IMR-90 (cell line): ENCODE results near the gene TMEM81. TPM values are rescaled to one million over a fixed set of nuclear protein-coding genes. Genes with fewer than 3 reads are reported as not detected.

Source experiments
- ATAC-seq: fragments of 200-7000 bp; cut with Tn5 transposase; 2 replicates; pipeline ENCODE4 v1.9.1; 2020; ENCODE audit warnings: low read depth, mild to moderate bottlenecking, moderate library complexity
- BruUV-seq: library from RNA; stranded (reverse); fragments of 400-500 nt; replicated peaks from 2 replicates; lab custom pipeline; 2021; lab: Mats Ljungman, UMichigan
- CTCF ChIA-PET: fragments of 300-600 bp; formaldehyde crosslinking; extraction: SDS; loops from one replicate; lab custom pipeline; 2021; ENCODE audit warnings: antibody characterized with exemption; lab: Yijun Ruan, JAX
- POLR2A ChIA-PET: fragments of 300-600 bp; sonication (Branson Sonifier 250); formaldehyde crosslinking; loops from one replicate; lab custom pipeline; 2022; ENCODE audit warnings: antibody characterized with exemption; ENCODE audit not compliant: unreplicated experiment; lab: Charles Lee
- DNase-seq: peaks from one replicate; pipeline ENCODE4 v3.0.0; 2013
- H2AFZ ChIP-seq: replicated peaks from 2 replicates; pipeline ENCODE3; 2013; ENCODE audit warnings: low read length, mild to moderate bottlenecking; ENCODE audit not compliant: poor library complexity
- H2AK5ac ChIP-seq: 2 replicates; pipeline ENCODE4 v1.6.1; 2013; ENCODE audit warnings: low read depth, low read length, inconsistent platforms
- H2AK9ac ChIP-seq: replicated peaks from 2 replicates; pipeline ENCODE3; 2013; ENCODE audit warnings: mild to moderate bottlenecking, low read depth, low read length, moderate library complexity; ENCODE audit not compliant: poor library complexity
- H2BK120ac ChIP-seq: 2 replicates; pipeline ENCODE4 v1.6.1; 2013; ENCODE audit warnings: low read depth, low read length, inconsistent platforms
- H2BK15ac ChIP-seq: 3 replicates; pipeline ENCODE4 v1.6.1; 2013; ENCODE audit warnings: low read depth, low read length, inconsistent platforms
- H2BK20ac ChIP-seq: 2 replicates; pipeline ENCODE4 v1.6.1; 2013; ENCODE audit warnings: low read depth, mild to moderate bottlenecking, inconsistent platforms, low read length, moderate library complexity
- H2BK5ac ChIP-seq: 2 replicates; pipeline ENCODE4 v1.6.1; 2013; ENCODE audit warnings: mild to moderate bottlenecking, low read depth, low read length, inconsistent platforms; ENCODE audit not compliant: poor library complexity, severe bottlenecking
- H3K14ac ChIP-seq: replicated peaks from 2 replicates; pipeline ENCODE4 v1.6.1; 2013; ENCODE audit warnings: low read depth, low read length, inconsistent platforms
- H3K18ac ChIP-seq: 2 replicates; pipeline ENCODE4 v1.6.1; 2013; ENCODE audit warnings: low read depth, low read length, control low read depth
- H3K23ac ChIP-seq: 2 replicates; pipeline ENCODE4 v1.6.1; 2013; ENCODE audit warnings: low read depth, low read length, inconsistent platforms
- H3K27ac ChIP-seq: 2 replicates; pipeline ENCODE4 v1.5.1; 2013; ENCODE audit warnings: mild to moderate bottlenecking, control low read depth, low read length; ENCODE audit not compliant: insufficient read depth
- H3K27me3 ChIP-seq: 2 replicates; pipeline ENCODE4 v1.6.1; 2013; ENCODE audit warnings: low read length; ENCODE audit not compliant: control insufficient read depth, insufficient read depth
- H3K36me3 ChIP-seq: 2 replicates; pipeline ENCODE4 v1.6.1; 2013; ENCODE audit warnings: low read length, mixed read lengths; ENCODE audit not compliant: control insufficient read depth, insufficient read depth
- H3K4ac ChIP-seq: 2 replicates; pipeline ENCODE4 v1.6.1; 2013; ENCODE audit warnings: low read depth, low read length, inconsistent platforms
- H3K4me1 ChIP-seq: 2 replicates; pipeline ENCODE4 v1.6.1; 2013; ENCODE audit warnings: low read length, mixed read lengths; ENCODE audit not compliant: control insufficient read depth, insufficient read depth
- H3K4me2 ChIP-seq: 2 replicates; pipeline ENCODE4 v1.6.1; 2013; ENCODE audit warnings: low read depth, mild to moderate bottlenecking, control low read depth, low read length, moderate library complexity
- H3K4me3 ChIP-seq: 2 replicates; pipeline ENCODE4 v1.5.1; 2013; ENCODE audit warnings: low read depth, mild to moderate bottlenecking, control low read depth, low read length, moderate library complexity; ENCODE audit not compliant: insufficient read depth
- H3K56ac ChIP-seq: 2 replicates; pipeline ENCODE4 v1.6.1; 2013; ENCODE audit warnings: low read length, inconsistent platforms; ENCODE audit not compliant: insufficient read depth; ENCODE audit errors: extremely low read depth
- H3K79me1 ChIP-seq, 2 experiments: 2 replicates each; pipeline ENCODE4 v1.6.1; 2013; ENCODE audit warnings: low read length in 2 of 2, inconsistent platforms in 1 of 2, low read depth in 1 of 2
- H3K9ac ChIP-seq: 2 replicates; pipeline ENCODE4 v1.6.1; 2013; ENCODE audit warnings: low read depth, low read length, control low read depth
- H3K9me1 ChIP-seq: 2 replicates; pipeline ENCODE4 v1.6.1; 2013; ENCODE audit warnings: low read length, inconsistent platforms; ENCODE audit not compliant: insufficient read depth
- H3K9me3 ChIP-seq: 2 replicates; pipeline ENCODE4 v1.6.1; 2013; ENCODE audit warnings: low read length; ENCODE audit not compliant: control insufficient read depth, insufficient read depth
- H4K20me1 ChIP-seq: 2 replicates; pipeline ENCODE4 v1.6.1; 2013; ENCODE audit warnings: low read length, inconsistent platforms; ENCODE audit not compliant: insufficient read depth
- H4K5ac ChIP-seq: 2 replicates; pipeline ENCODE4 v1.6.1; 2013; ENCODE audit warnings: mild to moderate bottlenecking, low read depth, low read length, control low read depth
- H4K8ac ChIP-seq, 2 experiments: 2 replicates each; pipeline ENCODE4 v1.6.1; 2013; ENCODE audit warnings: low read depth in 2 of 2, low read length in 2 of 2, control low read depth in 1 of 2, inconsistent platforms in 1 of 2
- H4K91ac ChIP-seq: 2 replicates; pipeline ENCODE4 v1.6.1; 2013; ENCODE audit warnings: low read depth, low read length, inconsistent platforms; ENCODE audit not compliant: insufficient read depth
- BHLHE40 ChIP-seq: fragments of 150-350 bp; IDR thresholded peaks from 2 replicates; pipeline ENCODE4 v1.6.1; 2016; ENCODE audit warnings: mild to moderate bottlenecking, low read depth, low read length
- CEBPB ChIP-seq: IDR thresholded peaks from 2 replicates; pipeline ENCODE4 v1.6.1; 2012; ENCODE audit warnings: low read depth, low read length, improper control_type of control experiment
- CHD1 ChIP-seq: IDR thresholded peaks from 2 replicates; pipeline ENCODE4 v1.6.1; 2012; ENCODE audit warnings: low read depth, low read length, improper control_type of control experiment
- CTCF ChIP-seq: conservative IDR thresholded peaks from 2 replicates; pipeline ENCODE4 v1.5.1; 2012; ENCODE audit warnings: mild to moderate bottlenecking, low read depth, low read length, improper control_type of control experiment
- ELK1 ChIP-seq: fragments of 150-350 bp; IDR thresholded peaks from 2 replicates; pipeline ENCODE4 v1.6.1; 2016; ENCODE audit warnings: low read depth, mild to moderate bottlenecking, low read length, moderate library complexity, borderline replicate concordance
- FOS ChIP-seq: fragments of 150-350 bp; IDR thresholded peaks from 2 replicates; pipeline ENCODE4 v1.6.1; 2016; ENCODE audit warnings: low read depth, low read length
- MAFK ChIP-seq: IDR thresholded peaks from 2 replicates; pipeline ENCODE4 v1.6.1; 2012; ENCODE audit warnings: low read depth, low read length, improper control_type of control experiment
- MAZ ChIP-seq: IDR thresholded peaks from 2 replicates; pipeline ENCODE4 v1.6.1; 2012; ENCODE audit warnings: low read depth, mild to moderate bottlenecking, low read length, improper control_type of control experiment, moderate library complexity, borderline replicate concordance
- MXI1 ChIP-seq: IDR thresholded peaks from 2 replicates; pipeline ENCODE4 v1.6.1; 2012; ENCODE audit warnings: low read depth, mild to moderate bottlenecking, low read length, moderate library complexity, borderline replicate concordance
- NFE2L2 ChIP-seq: fragments of 150-350 bp; IDR thresholded peaks from 2 replicates; pipeline ENCODE4 v1.6.1; 2016; ENCODE audit warnings: low read depth, mild to moderate bottlenecking, low read length
- POLR2A ChIP-seq: IDR thresholded peaks from 2 replicates; pipeline ENCODE4 v1.6.1; 2012; ENCODE audit warnings: mild to moderate bottlenecking, low read depth, low read length
- RAD21 ChIP-seq: IDR thresholded peaks from 2 replicates; pipeline ENCODE4 v1.6.1; 2012; ENCODE audit warnings: low read length, improper control_type of control experiment
- RCOR1 ChIP-seq: IDR thresholded peaks from 2 replicates; pipeline ENCODE4 v1.6.1; 2012; ENCODE audit warnings: mild to moderate bottlenecking, low read length, improper control_type of control experiment; ENCODE audit not compliant: insufficient replicate concordance
- RFX5 ChIP-seq: IDR thresholded peaks from 2 replicates; pipeline ENCODE4 v1.8.0; 2012; ENCODE audit warnings: low read depth, mild to moderate bottlenecking, low read length, moderate library complexity
- SMC3 ChIP-seq: fragments of 150-350 bp; IDR thresholded peaks from 2 replicates; pipeline ENCODE4 v1.6.1; 2016; ENCODE audit warnings: low read depth, mild to moderate bottlenecking, antibody characterized with exemption, low read length, moderate library complexity
- USF2 ChIP-seq: fragments of 150-350 bp; IDR thresholded peaks from 2 replicates; pipeline ENCODE4 v1.6.1; 2017; ENCODE audit warnings: mild to moderate bottlenecking, antibody characterized with exemption, low read length, low read depth
- WGBS, 2 experiments: methylation state at CpG; one replicate each; pipeline versions ENCODE4 v1.1.5 to v1.1.7; 2013; ENCODE audit warnings: missing lambda C conversion rate in 2 of 2; ENCODE audit not compliant: insufficient read length in 1 of 2; ENCODE audit errors: extremely low coverage in 2 of 2; 5-methylcytosine and 5-hydroxymethylcytosine counted together
- dilution Hi-C: fragments of 300-500 bp; cut with HindIII; formaldehyde crosslinking; loops from one replicate; pipeline ENCODE4 v1.14.3; 2018; ENCODE audit warnings: low sequenced_read_pairs; ENCODE audit not compliant: unreplicated experiment
- in situ Hi-C: fragments of 300-500 bp; cut with MboI; formaldehyde crosslinking; loops from 3 replicates; pipeline ENCODE4 v1.14.3; 2019; ENCODE audit warnings: low sequenced_read_pairs, inconsistent platforms, mixed read lengths
- intact Hi-C: fragments of 100-400 bp; cut with micrococcal nuclease; formaldehyde crosslinking; loops from 2 replicates; pipeline ENCODE4 v1.10.0; 2022
- polyA plus RNA-seq, 3 experiments: library from polyadenylated mRNA; depleted of rRNA; stranded (reverse); fragments of >200 nt; gene quantifications; 2 replicates each; pipeline ENCODE4 v1.2.3, GENCODE V29; 2012; ENCODE audit warnings: low replicate concordance in 1 of 3
- total RNA-seq: library from RNA; depleted of rRNA; stranded (reverse); fragments of >200 nt; gene quantifications from 2 replicates; pipeline ENCODE4 v1.2.3, GENCODE V29; 2012

TMEM81 gene
- total and polyA plus RNA-seq, 2 of the 4 experiments (the other 2 are of a cell fraction): 1.5 to 1.8 TPM

GRCh38 chr1:205037539-205037938 is 46.7 kb downstream of the TMEM81 start:
- Histone ChIP-seq H3K9me3 (no peaks in the 10 kb centered on the region), H3K4ac (no peak overlapping the region), H3K4me1 (no peaks in the 10 kb centered on the region), H2BK120ac (no peak overlapping the region), H4K5ac (no peak overlapping the region), H3K27me3 (peaks cover 28% of the 10 kb centered on the region), H3K9ac (no peak overlapping the region), H3K56ac (no peak overlapping the region), H4K8ac (no peak overlapping the region), H3K14ac (no peak overlapping the region), H2BK20ac (no peak overlapping the region), H3K4me3 (no peak overlapping the region), H2AK5ac (no peak overlapping the region), H3K79me1 (no peaks in the 10 kb centered on the region), H2BK5ac (no peak overlapping the region), H3K4me2 (no peak overlapping the region), H4K91ac (no peak overlapping the region), H2AFZ (no peak overlapping the region), H3K9me1 (no peaks in the 10 kb centered on the region), H3K27ac (no peak overlapping the region), H2AK9ac (no peak overlapping the region), H2BK15ac (no peak overlapping the region), H3K36me3 (no peaks in the 10 kb centered on the region), H3K18ac (no peak overlapping the region), H4K20me1 (no peaks in the 10 kb centered on the region), H3K23ac (no peak overlapping the region)
- TF ChIP-seq CTCF (no peak), POLR2A (no peak), MAZ (no peak), CHD1 (no peak), RFX5 (no peak), FOS (no peak), ELK1 (no peak), RAD21 (no peak), RCOR1 (no peak), CEBPB (no peak), USF2 (no peak), MXI1 (no peak), BHLHE40 (no peak), MAFK (no peak), NFE2L2 (no peak), SMC3 (no peak)
- DNase-seq (no peak), ATAC-seq (no peak)
- ChIA-PET CTCF (no interaction called here), POLR2A (no interaction called here)
- intact Hi-C loops (no loop called here), in situ Hi-C loops (no loop called here), dilution Hi-C loops (no loop called here)
- no TSS peak for BruUV-seq
- WGBS, 2 experiments: no CpG with 5 or more reads among the region's 9 CpGs
